GM12892 (cell line): ENCODE data around the gene BAIAP3.
"Not testable (repeated sequence)": the region's sequence is repeated elsewhere in the genome, so short reads cannot be mapped to it uniquely, and the experiment has no call there.

Experiments used
- DNase-seq: peaks from one replicate; pipeline ENCODE4 v3.0.0; 2011; ENCODE audit not compliant: insufficient read length
- FAIRE-seq: peaks from 2 replicates; lab custom pipeline; 2011; peaks lifted over from hg19 to GRCh38; lab: Jason Lieb, UNC
- POLR2A ChIP-seq: IDR thresholded peaks from 2 replicates; pipeline ENCODE4 v1.6.1; 2011; ENCODE audit warnings: low read depth, low read length, control low read depth
- POLR2AphosphoS5 ChIP-seq: IDR thresholded peaks from 2 replicates; pipeline ENCODE4 v1.6.1; 2011; ENCODE audit warnings: low read depth, low read length, control low read depth
- TAF1 ChIP-seq: IDR thresholded peaks from 2 replicates; pipeline ENCODE4 v1.6.1; 2011; ENCODE audit warnings: low read depth, mild to moderate bottlenecking, control low read depth, low read length, borderline replicate concordance

Gene BAIAP3

GRCh38 chr16:1320097-1320496 is 13.3 kb upstream of the BAIAP3 start:
- FAIRE-seq, result no peak
- no peak for TF ChIP-seq TAF1
- no peak for TF ChIP-seq POLR2A
- no peak for TF ChIP-seq POLR2AphosphoS5

DNA sequence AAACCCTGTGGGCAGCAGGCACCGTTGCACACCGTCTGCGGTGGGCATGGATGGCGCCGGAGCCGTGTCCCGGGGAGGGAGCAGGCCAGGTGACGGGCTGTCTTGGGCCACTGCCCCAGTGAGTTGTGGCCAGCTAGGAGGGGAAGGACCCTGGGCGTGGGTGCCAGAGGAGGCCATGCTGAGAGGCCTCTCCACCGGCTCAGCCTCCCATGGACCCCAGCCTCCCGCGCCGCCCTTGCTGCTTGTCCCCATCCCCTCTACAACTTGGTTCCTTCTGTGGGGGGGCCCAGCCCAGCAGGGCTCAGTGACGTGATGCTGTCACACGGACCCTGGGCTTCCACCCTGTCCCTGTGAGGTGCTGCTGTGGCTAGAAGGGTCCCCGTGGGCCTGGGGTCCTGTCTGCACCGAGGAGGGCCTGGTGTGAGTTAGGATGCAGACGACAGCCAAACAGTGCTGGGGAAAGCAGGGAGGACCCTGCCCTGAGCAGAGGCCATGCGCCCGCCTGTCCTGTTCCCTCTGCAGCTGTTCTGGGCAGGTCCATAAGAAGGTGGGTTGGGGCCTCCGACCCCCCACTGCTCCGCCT is 12.7 kb upstream of the BAIAP3 start:
- TF ChIP-seq POLR2AphosphoS5 (peak; percentile 32; the same call in 1 of the 2 replicates), POLR2A (no peak), TAF1 (no peak)
- FAIRE-seq (no peak), DNase-seq (no peak)

More at GRCh38 chr16:1320097-1320496, 13.3 kb upstream of the BAIAP3 start:
- no peak for DNase-seq

DNA sequence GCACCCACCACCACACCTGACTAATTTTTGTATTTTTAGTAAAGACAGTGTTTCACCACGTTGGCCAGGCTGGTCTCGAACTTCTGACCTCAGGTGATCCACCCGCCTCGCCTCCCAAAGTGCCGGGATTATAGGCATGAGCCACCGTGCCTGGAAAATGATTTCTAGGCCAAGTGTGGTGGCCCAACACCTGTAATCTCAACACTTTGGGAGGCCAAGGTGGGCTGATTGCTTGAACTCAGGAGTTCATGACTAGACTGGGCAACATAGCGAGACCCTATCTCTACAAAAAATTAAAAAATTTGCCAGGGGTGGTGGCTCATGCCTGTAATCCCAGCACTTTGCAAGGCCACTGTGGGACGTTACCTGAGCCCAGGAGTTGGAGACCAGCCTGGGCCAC is 11.0 kb upstream of the BAIAP3 start:
- DNase-seq (no peak), FAIRE-seq (no peak)
- TF ChIP-seq POLR2A, result no peak
- TF ChIP-seq TAF1, result no peak
- no peak for TF ChIP-seq POLR2AphosphoS5

GRCh38 chr16:1323296-1324239 is 9.9 kb upstream of the BAIAP3 start:
- TF ChIP-seq POLR2AphosphoS5 (no peak; the same call in 1 of the 2 replicates), POLR2A (no peak), TAF1 (no peak)
- no peak for FAIRE-seq
- no peak for DNase-seq

DNA sequence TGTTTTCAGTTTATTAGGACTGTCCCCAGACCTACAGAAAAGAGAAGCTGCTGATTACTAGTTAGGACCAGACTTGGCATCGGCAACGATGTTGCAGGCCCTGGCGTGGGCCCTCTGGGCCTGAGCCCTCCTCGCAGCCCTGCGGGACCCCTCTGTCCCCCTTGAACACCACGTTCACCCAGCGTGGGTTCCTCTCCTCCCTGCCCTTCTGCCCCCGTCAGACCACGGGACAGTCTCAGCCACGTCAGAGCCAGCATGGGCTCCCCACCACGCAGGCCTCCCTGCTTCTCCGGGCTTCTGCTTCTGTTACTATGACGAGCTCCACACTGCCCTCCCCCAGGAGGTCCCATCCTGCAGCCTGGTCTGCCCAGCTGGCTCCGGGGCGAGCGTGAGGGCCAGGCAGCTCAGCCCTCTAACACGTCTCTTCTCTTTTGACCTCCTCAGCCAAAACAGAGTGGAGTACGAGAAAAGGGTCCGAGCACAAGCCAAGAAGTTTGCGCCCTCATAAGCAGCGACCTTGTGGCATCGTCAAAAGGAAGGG is 9.1 kb upstream of the BAIAP3 start:
- FAIRE-seq, result no peak
- TF ChIP-seq TAF1, result no peak
- no peak for DNase-seq

GRCh38 chr16:1325261-1325660 is 8.2 kb upstream of the BAIAP3 start:
- FAIRE-seq, result no peak

DNA sequence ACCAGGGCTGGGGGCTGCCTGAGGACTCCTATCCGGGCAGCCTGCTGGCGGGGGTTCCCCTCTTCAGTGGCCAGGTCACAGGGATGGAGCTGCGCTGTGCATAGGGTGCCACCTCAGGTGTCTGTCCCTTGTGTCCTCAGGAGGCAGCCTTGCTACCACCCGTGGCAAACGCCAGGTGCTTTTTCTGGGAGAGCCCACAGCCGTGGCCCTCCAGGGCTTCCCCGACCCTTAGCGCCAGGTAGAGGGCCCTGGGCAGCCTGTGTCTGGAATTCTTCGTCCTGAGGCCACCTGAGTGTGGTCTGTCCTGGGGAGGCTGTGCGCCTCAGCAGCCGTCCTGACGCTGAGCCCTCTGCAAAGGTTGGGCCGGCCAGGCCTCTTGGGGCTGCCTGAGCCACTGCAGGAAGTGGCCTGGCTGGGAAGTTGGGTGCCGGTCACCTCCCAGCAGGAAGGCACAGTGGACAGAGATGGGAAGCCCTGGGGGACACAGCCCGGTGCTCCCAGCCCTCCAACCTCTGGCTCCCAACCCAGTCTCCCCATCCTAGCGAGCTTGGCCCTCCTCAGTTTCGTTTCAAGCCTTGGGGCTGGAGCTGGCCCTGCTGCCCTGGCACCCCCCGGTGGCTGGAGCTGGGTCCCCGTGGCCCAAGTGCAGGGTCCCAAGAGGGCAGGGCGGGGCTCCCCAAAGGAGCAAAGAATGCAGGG is 7.6 kb upstream of the BAIAP3 start:
- FAIRE-seq (no peak), DNase-seq (no peak)
- TF ChIP-seq POLR2AphosphoS5 (peak; percentile 87), POLR2A (peak; percentile 69; the same call in 1 of the 2 replicates), TAF1 (no peak)

More at GRCh38 chr16:1325261-1325660, 8.2 kb upstream of the BAIAP3 start:
- DNase-seq, result no peak
- TF ChIP-seq TAF1 (no peak), POLR2A (no peak), POLR2AphosphoS5 (no peak)

- DNase-seq, result no peak
- TF ChIP-seq POLR2A (no peak), TAF1 (no peak), POLR2AphosphoS5 (no peak)
- FAIRE-seq, result no peak
Observed at GRCh38 chr16:1326391-1326790, 7.1 kb upstream of the BAIAP3 start.

DNA sequence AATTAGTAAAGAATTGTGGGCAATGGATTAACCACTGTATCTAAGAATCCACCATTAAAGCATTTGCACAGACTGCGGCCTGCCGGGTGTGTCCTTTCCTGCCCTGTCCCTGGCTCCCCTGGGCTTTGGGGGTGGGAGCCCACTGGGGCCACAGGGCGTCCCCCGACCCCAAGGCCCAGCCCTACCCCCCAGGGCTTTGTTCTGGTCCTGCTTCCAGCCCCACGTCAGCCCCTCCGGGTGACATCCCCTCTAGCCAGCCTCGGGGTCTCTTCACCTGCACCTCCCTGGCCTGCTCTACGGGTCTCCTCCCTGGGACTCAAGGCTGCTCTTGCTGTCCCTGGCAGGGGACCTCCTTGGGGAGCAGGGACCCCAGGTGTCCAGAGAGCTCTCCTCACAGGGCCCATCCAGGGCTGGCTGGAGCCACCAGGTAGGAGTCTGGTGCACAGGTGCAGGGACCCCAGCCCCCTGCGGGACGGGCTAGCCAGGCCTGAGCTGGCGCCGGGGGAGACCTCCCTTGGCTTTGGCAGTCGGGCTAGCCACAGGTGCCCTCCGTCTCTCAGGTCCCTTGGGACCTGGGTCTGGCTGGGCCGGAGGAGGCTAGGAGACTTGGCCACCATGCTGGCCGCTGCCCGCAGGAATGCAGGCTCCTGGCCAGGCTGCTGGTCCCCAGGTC is 6.4 kb upstream of the BAIAP3 start:
- DNase-seq (no peak), FAIRE-seq (no peak)
- TF ChIP-seq POLR2A (no peak), POLR2AphosphoS5 (no peak)

GRCh38 chr16:1327619-1327947 is 5.9 kb upstream of the BAIAP3 start:
- FAIRE-seq, result no peak
- TF ChIP-seq POLR2A, result no peak
- no peak for TF ChIP-seq TAF1
- TF ChIP-seq POLR2AphosphoS5, result no peak
- DNase-seq, result no peak

DNA sequence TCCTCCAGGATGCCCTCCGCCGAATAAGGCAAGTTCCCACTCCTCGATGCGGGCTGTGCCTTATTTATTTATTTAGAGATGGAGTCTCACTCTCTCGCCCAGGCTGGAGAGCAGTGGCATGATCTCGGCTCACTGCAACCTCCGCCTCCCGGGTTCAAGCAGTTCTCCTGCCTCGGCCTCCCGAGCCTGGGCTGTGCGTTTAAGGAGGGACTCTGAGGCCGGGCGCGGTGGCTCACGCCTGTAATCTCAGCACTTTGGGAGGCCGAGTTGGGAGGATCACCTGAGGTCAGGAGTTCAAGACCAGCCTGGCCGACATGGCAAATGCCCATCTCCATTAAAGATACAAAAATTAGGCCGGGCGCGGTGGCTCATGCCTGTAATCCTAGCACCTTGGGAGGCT is 5.3 kb upstream of the BAIAP3 start:
- not testable (repeated sequence) for DNase-seq, FAIRE-seq

DNA sequence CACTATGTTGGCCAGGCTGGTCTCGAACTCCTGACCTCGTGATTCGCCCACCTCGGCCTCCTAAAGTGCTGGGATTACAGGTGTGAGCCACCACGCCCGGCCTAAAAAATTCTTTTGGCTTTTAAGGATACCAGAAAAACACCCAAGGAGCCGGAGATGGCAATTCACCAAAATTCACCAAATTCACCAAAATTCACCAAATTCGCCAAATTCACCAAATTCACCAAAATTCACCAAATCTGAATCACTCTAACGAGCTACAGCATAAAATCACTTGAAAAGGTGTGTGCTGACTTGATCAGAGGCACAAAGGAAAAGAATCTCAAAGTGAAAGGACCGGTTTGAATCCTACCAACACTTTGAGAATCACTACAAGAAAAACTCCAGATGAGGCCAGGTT is 4.5 kb upstream of the BAIAP3 start:
- FAIRE-seq, DNase-seq: not testable (repeated sequence)
